IMR-90 (cell line): Measurements from ENCODE around the gene ETFA. TPM values are rescaled to one million over a fixed set of nuclear protein-coding genes. Genes with fewer than 3 reads are reported as not detected.

Experiments
- ATAC-seq: fragments of 200-7000 bp; cut with Tn5 transposase; 2 replicates; pipeline ENCODE4 v1.9.1; 2020; ENCODE audit warnings: low read depth, mild to moderate bottlenecking, moderate library complexity
- BruUV-seq: library from RNA; stranded (reverse); fragments of 400-500 nt; replicated peaks from 2 replicates; lab custom pipeline; 2021; lab: Mats Ljungman, UMichigan
- CTCF ChIA-PET: fragments of 300-600 bp; formaldehyde crosslinking; extraction: SDS; loops from one replicate; lab custom pipeline; 2021; ENCODE audit warnings: antibody characterized with exemption; lab: Yijun Ruan, JAX
- POLR2A ChIA-PET: fragments of 300-600 bp; sonication (Branson Sonifier 250); formaldehyde crosslinking; loops from one replicate; lab custom pipeline; 2022; ENCODE audit warnings: antibody characterized with exemption; ENCODE audit not compliant: unreplicated experiment; lab: Charles Lee
- DNase-seq: peaks from one replicate; pipeline ENCODE4 v3.0.0; 2013
- H2AFZ ChIP-seq: replicated peaks from 2 replicates; pipeline ENCODE3; 2013; ENCODE audit warnings: low read length, mild to moderate bottlenecking; ENCODE audit not compliant: poor library complexity
- H2AK5ac ChIP-seq: 2 replicates; pipeline ENCODE4 v1.6.1; 2013; ENCODE audit warnings: low read depth, low read length, inconsistent platforms
- H2AK9ac ChIP-seq: replicated peaks from 2 replicates; pipeline ENCODE3; 2013; ENCODE audit warnings: mild to moderate bottlenecking, low read depth, low read length, moderate library complexity; ENCODE audit not compliant: poor library complexity
- H2BK120ac ChIP-seq: 2 replicates; pipeline ENCODE4 v1.6.1; 2013; ENCODE audit warnings: low read depth, low read length, inconsistent platforms
- H2BK15ac ChIP-seq: 3 replicates; pipeline ENCODE4 v1.6.1; 2013; ENCODE audit warnings: low read depth, low read length, inconsistent platforms
- H2BK20ac ChIP-seq: 2 replicates; pipeline ENCODE4 v1.6.1; 2013; ENCODE audit warnings: low read depth, mild to moderate bottlenecking, inconsistent platforms, low read length, moderate library complexity
- H2BK5ac ChIP-seq: 2 replicates; pipeline ENCODE4 v1.6.1; 2013; ENCODE audit warnings: mild to moderate bottlenecking, low read depth, low read length, inconsistent platforms; ENCODE audit not compliant: poor library complexity, severe bottlenecking
- H3K14ac ChIP-seq: replicated peaks from 2 replicates; pipeline ENCODE4 v1.6.1; 2013; ENCODE audit warnings: low read depth, low read length, inconsistent platforms
- H3K18ac ChIP-seq: 2 replicates; pipeline ENCODE4 v1.6.1; 2013; ENCODE audit warnings: low read depth, low read length, control low read depth
- H3K23ac ChIP-seq: 2 replicates; pipeline ENCODE4 v1.6.1; 2013; ENCODE audit warnings: low read depth, low read length, inconsistent platforms
- H3K27ac ChIP-seq: 2 replicates; pipeline ENCODE4 v1.5.1; 2013; ENCODE audit warnings: mild to moderate bottlenecking, control low read depth, low read length; ENCODE audit not compliant: insufficient read depth
- H3K27me3 ChIP-seq: 2 replicates; pipeline ENCODE4 v1.6.1; 2013; ENCODE audit warnings: low read length; ENCODE audit not compliant: control insufficient read depth, insufficient read depth
- H3K36me3 ChIP-seq: 2 replicates; pipeline ENCODE4 v1.6.1; 2013; ENCODE audit warnings: low read length, mixed read lengths; ENCODE audit not compliant: control insufficient read depth, insufficient read depth
- H3K4ac ChIP-seq: 2 replicates; pipeline ENCODE4 v1.6.1; 2013; ENCODE audit warnings: low read depth, low read length, inconsistent platforms
- H3K4me1 ChIP-seq: 2 replicates; pipeline ENCODE4 v1.6.1; 2013; ENCODE audit warnings: low read length, mixed read lengths; ENCODE audit not compliant: control insufficient read depth, insufficient read depth
- H3K4me2 ChIP-seq: 2 replicates; pipeline ENCODE4 v1.6.1; 2013; ENCODE audit warnings: low read depth, mild to moderate bottlenecking, control low read depth, low read length, moderate library complexity
- H3K4me3 ChIP-seq: 2 replicates; pipeline ENCODE4 v1.5.1; 2013; ENCODE audit warnings: low read depth, mild to moderate bottlenecking, control low read depth, low read length, moderate library complexity; ENCODE audit not compliant: insufficient read depth
- H3K56ac ChIP-seq: 2 replicates; pipeline ENCODE4 v1.6.1; 2013; ENCODE audit warnings: low read length, inconsistent platforms; ENCODE audit not compliant: insufficient read depth; ENCODE audit errors: extremely low read depth
- H3K79me1 ChIP-seq, 2 experiments: 2 replicates each; pipeline ENCODE4 v1.6.1; 2013; ENCODE audit warnings: low read length in 2 of 2, inconsistent platforms in 1 of 2, low read depth in 1 of 2
- H3K9ac ChIP-seq: 2 replicates; pipeline ENCODE4 v1.6.1; 2013; ENCODE audit warnings: low read depth, low read length, control low read depth
- H3K9me1 ChIP-seq: 2 replicates; pipeline ENCODE4 v1.6.1; 2013; ENCODE audit warnings: low read length, inconsistent platforms; ENCODE audit not compliant: insufficient read depth
- H3K9me3 ChIP-seq: 2 replicates; pipeline ENCODE4 v1.6.1; 2013; ENCODE audit warnings: low read length; ENCODE audit not compliant: control insufficient read depth, insufficient read depth
- H4K20me1 ChIP-seq: 2 replicates; pipeline ENCODE4 v1.6.1; 2013; ENCODE audit warnings: low read length, inconsistent platforms; ENCODE audit not compliant: insufficient read depth
- H4K5ac ChIP-seq: 2 replicates; pipeline ENCODE4 v1.6.1; 2013; ENCODE audit warnings: mild to moderate bottlenecking, low read depth, low read length, control low read depth
- H4K8ac ChIP-seq, 2 experiments: 2 replicates each; pipeline ENCODE4 v1.6.1; 2013; ENCODE audit warnings: low read depth in 2 of 2, low read length in 2 of 2, control low read depth in 1 of 2, inconsistent platforms in 1 of 2
- H4K91ac ChIP-seq: 2 replicates; pipeline ENCODE4 v1.6.1; 2013; ENCODE audit warnings: low read depth, low read length, inconsistent platforms; ENCODE audit not compliant: insufficient read depth
- BHLHE40 ChIP-seq: fragments of 150-350 bp; IDR thresholded peaks from 2 replicates; pipeline ENCODE4 v1.6.1; 2016; ENCODE audit warnings: mild to moderate bottlenecking, low read depth, low read length
- CEBPB ChIP-seq: IDR thresholded peaks from 2 replicates; pipeline ENCODE4 v1.6.1; 2012; ENCODE audit warnings: low read depth, low read length, improper control_type of control experiment
- CHD1 ChIP-seq: IDR thresholded peaks from 2 replicates; pipeline ENCODE4 v1.6.1; 2012; ENCODE audit warnings: low read depth, low read length, improper control_type of control experiment
- FOS ChIP-seq: fragments of 150-350 bp; IDR thresholded peaks from 2 replicates; pipeline ENCODE4 v1.6.1; 2016; ENCODE audit warnings: low read depth, low read length
- MAFK ChIP-seq: IDR thresholded peaks from 2 replicates; pipeline ENCODE4 v1.6.1; 2012; ENCODE audit warnings: low read depth, low read length, improper control_type of control experiment
- MAZ ChIP-seq: IDR thresholded peaks from 2 replicates; pipeline ENCODE4 v1.6.1; 2012; ENCODE audit warnings: low read depth, mild to moderate bottlenecking, low read length, improper control_type of control experiment, moderate library complexity, borderline replicate concordance
- MXI1 ChIP-seq: IDR thresholded peaks from 2 replicates; pipeline ENCODE4 v1.6.1; 2012; ENCODE audit warnings: low read depth, mild to moderate bottlenecking, low read length, moderate library complexity, borderline replicate concordance
- POLR2A ChIP-seq: IDR thresholded peaks from 2 replicates; pipeline ENCODE4 v1.6.1; 2012; ENCODE audit warnings: mild to moderate bottlenecking, low read depth, low read length
- RAD21 ChIP-seq: IDR thresholded peaks from 2 replicates; pipeline ENCODE4 v1.6.1; 2012; ENCODE audit warnings: low read length, improper control_type of control experiment
- RCOR1 ChIP-seq: IDR thresholded peaks from 2 replicates; pipeline ENCODE4 v1.6.1; 2012; ENCODE audit warnings: mild to moderate bottlenecking, low read length, improper control_type of control experiment; ENCODE audit not compliant: insufficient replicate concordance
- RFX5 ChIP-seq: IDR thresholded peaks from 2 replicates; pipeline ENCODE4 v1.8.0; 2012; ENCODE audit warnings: low read depth, mild to moderate bottlenecking, low read length, moderate library complexity
- WGBS, 2 experiments: methylation state at CpG; one replicate each; pipeline versions ENCODE4 v1.1.5 to v1.1.7; 2013; ENCODE audit warnings: missing lambda C conversion rate in 2 of 2; ENCODE audit not compliant: insufficient read length in 1 of 2; ENCODE audit errors: extremely low coverage in 2 of 2; 5-methylcytosine and 5-hydroxymethylcytosine counted together
- dilution Hi-C: fragments of 300-500 bp; cut with HindIII; formaldehyde crosslinking; loops from one replicate; pipeline ENCODE4 v1.14.3; 2018; ENCODE audit warnings: low sequenced_read_pairs; ENCODE audit not compliant: unreplicated experiment
- in situ Hi-C: fragments of 300-500 bp; cut with MboI; formaldehyde crosslinking; loops from 3 replicates; pipeline ENCODE4 v1.14.3; 2019; ENCODE audit warnings: low sequenced_read_pairs, inconsistent platforms, mixed read lengths
- intact Hi-C: fragments of 100-400 bp; cut with micrococcal nuclease; formaldehyde crosslinking; loops from 2 replicates; pipeline ENCODE4 v1.10.0; 2022
- polyA plus RNA-seq, 3 experiments: library from polyadenylated mRNA; depleted of rRNA; stranded (reverse); fragments of >200 nt; gene quantifications; 2 replicates each; pipeline ENCODE4 v1.2.3, GENCODE V29; 2012; ENCODE audit warnings: low replicate concordance in 1 of 3
- total RNA-seq: library from RNA; depleted of rRNA; stranded (reverse); fragments of >200 nt; gene quantifications from 2 replicates; pipeline ENCODE4 v1.2.3, GENCODE V29; 2012
- TF ChIP-seq, protein P1 (sequence below): conservative IDR thresholded peaks from 2 replicates; pipeline ENCODE4 v1.5.1; 2012; ENCODE audit warnings: mild to moderate bottlenecking, low read depth, low read length, improper control_type of control experiment
- TF ChIP-seq, protein P2 (sequence below): fragments of 150-350 bp; IDR thresholded peaks from 2 replicates; pipeline ENCODE4 v1.6.1; 2017; ENCODE audit warnings: mild to moderate bottlenecking, antibody characterized with exemption, low read length, low read depth
- TF ChIP-seq, protein P3 (sequence below): fragments of 150-350 bp; IDR thresholded peaks from 2 replicates; pipeline ENCODE4 v1.6.1; 2016; ENCODE audit warnings: low read depth, mild to moderate bottlenecking, low read length, moderate library complexity, borderline replicate concordance

The ETFA gene
- total and polyA plus RNA-seq, 2 of the 4 experiments (the other 2 are of a cell fraction), result 115 to 172 TPM

DNA sequence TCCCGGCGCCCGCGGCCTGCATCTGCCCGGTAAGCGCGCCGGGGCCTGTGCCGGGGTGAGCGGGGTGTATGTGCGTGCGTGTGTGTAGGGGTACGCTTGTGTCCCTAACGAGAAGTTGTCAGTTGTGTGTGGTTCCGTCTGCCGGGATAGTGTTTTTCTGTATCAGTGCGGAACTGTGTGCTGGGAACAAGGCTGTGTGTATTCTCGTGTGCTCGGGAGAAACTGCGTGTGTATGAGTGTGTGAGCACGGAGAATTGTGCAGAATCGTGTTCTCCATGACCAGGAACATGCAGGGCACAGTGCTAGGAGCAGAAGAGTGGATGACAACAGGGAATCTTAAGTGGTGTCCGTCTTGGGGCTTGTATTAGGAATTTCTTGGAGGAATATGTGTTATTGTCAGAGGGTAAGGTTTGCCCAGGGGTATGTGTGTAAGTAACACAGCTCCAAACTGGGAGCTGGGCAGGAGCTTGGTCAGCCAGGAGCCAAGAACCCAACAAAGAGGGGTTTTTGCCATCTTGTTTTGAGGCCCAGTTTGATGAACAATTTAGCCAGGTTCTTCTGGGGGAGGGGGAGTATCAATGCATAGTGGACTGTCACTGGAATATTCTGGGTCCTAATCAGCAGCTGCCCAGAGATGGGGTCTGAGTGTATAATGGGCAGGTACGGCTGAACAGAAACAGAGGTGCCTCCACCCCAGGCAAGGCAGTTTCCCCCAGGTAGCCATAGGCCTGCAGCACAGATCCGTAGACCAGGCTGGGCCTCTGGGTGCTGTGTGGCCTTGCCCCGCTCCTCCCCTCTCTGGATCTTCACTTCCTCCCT, 27.4 kb upstream of the ETFA start:
- intact Hi-C loops, result loop anchor here (5.0 kb wide), 2 partner anchors 101 to 504 kb away; no protein-coding TSS in a partner anchor
- no peak for TF ChIP-seq CHD1
- no peak for TF ChIP-seq MAFK
- TF ChIP-seq RCOR1, result no peak
- TF ChIP-seq, protein P1, sequence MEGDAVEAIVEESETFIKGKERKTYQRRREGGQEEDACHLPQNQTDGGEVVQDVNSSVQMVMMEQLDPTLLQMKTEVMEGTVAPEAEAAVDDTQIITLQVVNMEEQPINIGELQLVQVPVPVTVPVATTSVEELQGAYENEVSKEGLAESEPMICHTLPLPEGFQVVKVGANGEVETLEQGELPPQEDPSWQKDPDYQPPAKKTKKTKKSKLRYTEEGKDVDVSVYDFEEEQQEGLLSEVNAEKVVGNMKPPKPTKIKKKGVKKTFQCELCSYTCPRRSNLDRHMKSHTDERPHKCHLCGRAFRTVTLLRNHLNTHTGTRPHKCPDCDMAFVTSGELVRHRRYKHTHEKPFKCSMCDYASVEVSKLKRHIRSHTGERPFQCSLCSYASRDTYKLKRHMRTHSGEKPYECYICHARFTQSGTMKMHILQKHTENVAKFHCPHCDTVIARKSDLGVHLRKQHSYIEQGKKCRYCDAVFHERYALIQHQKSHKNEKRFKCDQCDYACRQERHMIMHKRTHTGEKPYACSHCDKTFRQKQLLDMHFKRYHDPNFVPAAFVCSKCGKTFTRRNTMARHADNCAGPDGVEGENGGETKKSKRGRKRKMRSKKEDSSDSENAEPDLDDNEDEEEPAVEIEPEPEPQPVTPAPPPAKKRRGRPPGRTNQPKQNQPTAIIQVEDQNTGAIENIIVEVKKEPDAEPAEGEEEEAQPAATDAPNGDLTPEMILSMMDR, result no peak
- TF ChIP-seq, protein P2, sequence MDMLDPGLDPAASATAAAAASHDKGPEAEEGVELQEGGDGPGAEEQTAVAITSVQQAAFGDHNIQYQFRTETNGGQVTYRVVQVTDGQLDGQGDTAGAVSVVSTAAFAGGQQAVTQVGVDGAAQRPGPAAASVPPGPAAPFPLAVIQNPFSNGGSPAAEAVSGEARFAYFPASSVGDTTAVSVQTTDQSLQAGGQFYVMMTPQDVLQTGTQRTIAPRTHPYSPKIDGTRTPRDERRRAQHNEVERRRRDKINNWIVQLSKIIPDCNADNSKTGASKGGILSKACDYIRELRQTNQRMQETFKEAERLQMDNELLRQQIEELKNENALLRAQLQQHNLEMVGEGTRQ, result no peak
- TF ChIP-seq CEBPB, result no peak
- no peak for TF ChIP-seq POLR2A
- no peak for TF ChIP-seq BHLHE40
- no peak for TF ChIP-seq RFX5
- TF ChIP-seq, protein P3, sequence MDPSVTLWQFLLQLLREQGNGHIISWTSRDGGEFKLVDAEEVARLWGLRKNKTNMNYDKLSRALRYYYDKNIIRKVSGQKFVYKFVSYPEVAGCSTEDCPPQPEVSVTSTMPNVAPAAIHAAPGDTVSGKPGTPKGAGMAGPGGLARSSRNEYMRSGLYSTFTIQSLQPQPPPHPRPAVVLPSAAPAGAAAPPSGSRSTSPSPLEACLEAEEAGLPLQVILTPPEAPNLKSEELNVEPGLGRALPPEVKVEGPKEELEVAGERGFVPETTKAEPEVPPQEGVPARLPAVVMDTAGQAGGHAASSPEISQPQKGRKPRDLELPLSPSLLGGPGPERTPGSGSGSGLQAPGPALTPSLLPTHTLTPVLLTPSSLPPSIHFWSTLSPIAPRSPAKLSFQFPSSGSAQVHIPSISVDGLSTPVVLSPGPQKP, result no peak
- TF ChIP-seq RAD21, result no peak
- no peak for TF ChIP-seq MAZ
- no peak for TF ChIP-seq FOS
- TF ChIP-seq MXI1, result no peak

More for the DNA sequence above, 27.4 kb upstream of the ETFA start:
- Histone ChIP-seq H4K8ac (no peak overlapping the region), H3K23ac (peak overlapping the region; percentile 76; the same call in 1 of the 2 replicates), H3K18ac (no peak overlapping the region), H2BK15ac (no peak overlapping the region), H3K36me3 (peaks cover 23% of the 10 kb centered on the region), H2AK9ac (peak overlapping the region; percentile 22), H3K27ac (no peak overlapping the region), H3K9ac (peak overlapping the region; percentile 39; the same call in 1 of the 2 replicates), H2AFZ (peak overlapping the region; percentile 83), H3K56ac (no peak overlapping the region), H3K4me1 (peaks cover 8% of the 10 kb centered on the region), H4K91ac (no peak overlapping the region), H2BK120ac (no peak overlapping the region), H3K14ac (no peak overlapping the region), H3K4me2 (peak overlapping the region; percentile 57), H3K79me1 (peaks cover 3 to 17% of the 10 kb centered on the region in 2 experiments; a peak in 3 of 4 replicates), H3K27me3 (peaks cover 28% of the 10 kb centered on the region; the same call in 1 of the 2 replicates), H2AK5ac (peak overlapping the region; percentile 45; the same call in 1 of the 2 replicates), H3K9me1 (no peaks in the 10 kb centered on the region), H2BK20ac (no peak overlapping the region), H3K4me3 (peak overlapping the region; percentile 68; the same call in 1 of the 2 replicates), H2BK5ac (no peak overlapping the region), H4K20me1 (peaks cover 12% of the 10 kb centered on the region), H4K5ac (no peak overlapping the region), H3K4ac (no peak overlapping the region; the same call in 1 of the 2 replicates), H3K9me3 (peaks cover 12% of the 10 kb centered on the region; the same call in 1 of the 2 replicates)
- no peak for DNase-seq
- WGBS, 2 experiments, result 89% methylated on average over 8 of the region's 26 CpGs; no CpG with 5 or more reads in 1 of the 2 experiments
- ChIA-PET CTCF (no interaction called here), POLR2A (no interaction called here)
- BruUV-seq, result no TSS peak
- no peak for ATAC-seq
- in situ Hi-C loops (no loop called here), dilution Hi-C loops (no loop called here)
